Heart left ventricle (tissue), 13 donors: ENCODE data around the gene ZNF860.
A peak's percentile ranks its signal among the peaks of the same experiment; 100 is the strongest.

ENCODE experiments used
- CTCF ChIP-seq, 12 donors: fragments of 200-600 bp; sonication (generic) in 4 of 12; IDR thresholded peaks; one replicate each; pipeline versions ENCODE4 v1.5.0 to v1.8.0; 2018 to 2022; ENCODE audit warnings: antibody characterized with exemption in 12 of 12, mild to moderate bottlenecking in 5 of 12
- POLR2A ChIP-seq, 2 donors: fragments of 450-650 bp; IDR thresholded peaks; one replicate each; pipeline ENCODE4 v1.6.1; 2017; ENCODE audit warnings: antibody characterized with exemption in 2 of 2, mild to moderate bottlenecking in 2 of 2, moderate library complexity in 2 of 2
- donor health status: ischemic (EF 13 %, LVEDD 7.1; RV severe dilation, severe dysfunction).
- donor health status: DM: no; HTN: yes; CAD: no.
- donor health status: DM: no; HTN: no; CAD: no.
- donor health status: ischemic (EF 25% LVEDD 6.9; RV normal size, moderate dysfunction).
- donor health status: ischemic (EF 25% LVEDD 5.7; RV mildly dilated, moderate dysfunction).
- donor health status: ischemic (EF 35%, LVEDD 5.7; RV mildly dilated, moderate dysfunction).
- donor health status: nonischemic (EF 11% LVEDD 7.7; RV severe dilation, severe dysfunction).
- donor health status: DM: yes; HTN: yes; CAD: no.
- donor health status: PGD.
- donor health status: ischemic (EF 29% LVEDD 5.4; RV normal size, mild dysfunction).
- donor health status: nonischemic (EF 23%, LVEDD 6.1; RV moderate dilation, normal function).

GRCh38 chr3:32018757-32019564 is 37.4 kb downstream of the ZNF860 start:
- TF ChIP-seq POLR2A (IDR thresholded peaks at IDR 0.05) = no peak
- TF ChIP-seq CTCF (IDR thresholded peaks at IDR 0.05) = peak; percentile 64 to 82 (median 75)
